RWPE1 (cell line): Measurements from ENCODE around the gene ACP3.

ENCODE experiments used
- CTCF ChIA-PET: fragments of 350-600 bp; sonication (Branson Sonifier 250); formaldehyde crosslinking; extraction: SDS; loops from one replicate; lab custom pipeline; 2021; lab: Yijun Ruan, JAX
- POLR2A ChIA-PET: fragments of 400-600 bp; formaldehyde crosslinking; extraction: SDS; loops from one replicate; lab custom pipeline; 2020; ENCODE audit warnings: antibody characterized with exemption; ENCODE audit not compliant: low non-redundant PET; lab: Yijun Ruan, JAX
- DNase-seq: peaks from one replicate; pipeline ENCODE4 v3.0.0; 2012; ENCODE audit warnings: low spot score
- H3K27ac ChIP-seq: fragments of 450-650 bp; 2 replicates; pipeline ENCODE4 v1.5.1; 2017
- CTCF ChIP-seq: fragments of 450-650 bp; conservative IDR thresholded peaks from 2 replicates; pipeline ENCODE4 v1.5.1; 2017; ENCODE audit warnings: low read depth, mild to moderate bottlenecking

The ACP3 gene

DNA sequence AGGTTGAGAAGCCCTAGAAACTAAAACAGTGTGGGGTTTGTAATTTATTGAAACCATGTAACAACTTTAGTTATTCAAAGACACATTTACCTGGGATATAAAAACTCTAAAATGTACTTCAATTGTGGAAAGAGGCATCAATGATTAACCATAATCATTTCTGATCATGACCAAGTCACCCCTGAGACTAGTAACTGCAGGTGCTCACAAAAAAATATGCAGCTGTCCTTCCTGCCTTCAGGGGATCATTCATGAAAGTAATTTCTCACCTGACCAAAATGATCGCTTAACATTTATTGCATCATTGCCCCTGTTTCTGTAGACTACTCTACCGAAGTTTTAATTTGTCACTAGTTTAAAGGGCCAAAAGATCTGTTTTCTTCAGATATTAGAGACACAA, 9.0 kb downstream of the ACP3 start:
- POLR2A ChIA-PET = no interaction called here
- TF ChIP-seq CTCF = no peak
- DNase-seq = no peak
- CTCF ChIA-PET = no interaction called here
- H3K27ac ChIP-seq = no peak overlapping the region

GRCh38 chr3:132332082-132332481, 14.9 kb downstream of the ACP3 start:
- TF ChIP-seq CTCF = no peak
- ChIA-PET POLR2A (no interaction called here), CTCF (no interaction called here)
- no peak for DNase-seq
- H3K27ac ChIP-seq = no peak overlapping the region

DNA sequence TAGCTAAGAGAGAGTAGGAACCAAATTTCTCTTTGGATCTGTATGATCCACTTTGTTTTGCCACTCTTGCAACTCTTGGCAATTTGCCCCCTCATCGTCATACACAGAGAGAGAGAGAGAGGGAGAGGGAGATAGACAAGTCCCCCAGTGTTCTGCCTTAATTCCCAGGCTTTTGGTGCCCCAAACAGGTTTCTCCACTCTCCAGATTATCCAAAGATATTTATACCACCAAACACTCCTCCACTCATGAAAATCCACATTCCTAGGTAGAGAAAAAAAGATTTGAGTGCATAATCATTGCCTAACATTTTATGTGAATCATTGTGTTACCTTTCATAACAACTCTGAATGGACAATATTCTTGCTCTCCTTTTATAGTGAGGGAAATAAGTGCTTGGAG, 15.3 kb downstream of the ACP3 start:
- no peak for TF ChIP-seq CTCF

DNA sequence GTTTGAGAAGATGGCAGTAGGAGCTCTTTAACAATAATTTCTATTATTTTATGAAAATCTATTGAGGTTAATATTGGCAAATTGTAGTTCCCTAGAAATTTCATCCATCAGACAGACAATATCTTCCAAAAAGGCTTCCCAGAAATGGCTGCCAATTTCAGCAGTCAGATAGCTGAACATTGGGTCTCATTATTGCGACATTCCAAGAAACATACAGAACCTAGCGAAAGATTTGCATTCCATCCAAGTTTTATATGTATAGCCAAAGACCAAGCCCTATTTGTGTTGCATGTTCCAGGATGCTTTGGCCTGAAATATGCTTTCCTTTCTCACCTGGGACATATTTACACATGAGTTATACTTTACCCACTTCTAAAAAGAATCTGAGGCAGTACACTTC, 24.5 kb downstream of the ACP3 start:
- no peak for DNase-seq
- POLR2A ChIA-PET = no interaction called here
- TF ChIP-seq CTCF = no peak
- CTCF ChIA-PET = interaction anchor here (0.6 to 2.3 kb wide), 5 partner anchors 83 to 95 kb away, joined by 3 to 26 read pairs (median 4); no protein-coding TSS in a partner anchor
- no peak overlapping the region for H3K27ac ChIP-seq

More for the DNA sequence above, 15.3 kb downstream of the ACP3 start:
- ChIA-PET POLR2A (no interaction called here), CTCF (no interaction called here)
- no peak overlapping the region for H3K27ac ChIP-seq
- no peak for DNase-seq

DNA sequence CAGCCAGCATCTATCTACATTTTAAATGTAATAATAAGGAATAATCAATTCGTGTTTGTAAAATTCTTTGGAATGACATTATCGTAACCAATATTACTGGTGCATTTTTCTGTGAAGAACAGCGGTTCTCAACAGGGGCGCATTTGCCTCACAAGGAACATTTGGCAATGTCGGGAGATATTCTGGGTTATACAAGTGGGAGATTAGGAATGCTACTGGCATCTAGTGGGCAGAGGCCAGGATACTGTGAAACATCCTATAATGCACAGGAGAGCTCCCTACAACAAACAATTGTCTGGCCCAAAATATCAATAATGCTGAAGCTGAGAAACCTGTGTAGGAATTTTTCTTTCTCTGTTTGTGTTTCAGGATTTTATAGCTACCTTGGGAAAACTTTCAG, 25.0 kb downstream of the ACP3 start:
- H3K27ac ChIP-seq = no peak overlapping the region
- no peak for TF ChIP-seq CTCF
- ChIA-PET CTCF (interaction anchor here (0.6 to 2.3 kb wide), 10 partner anchors 9 to 139 kb away, joined by 3 to 26 read pairs (median 4); no protein-coding TSS in a partner anchor), POLR2A (no interaction called here)
- no peak for DNase-seq

GRCh38 chr3:132342610-132343009, 25.4 kb downstream of the ACP3 start:
- POLR2A ChIA-PET = no interaction called here
- DNase-seq = no peak
- CTCF ChIA-PET = interaction anchor here (0.6 to 2.3 kb wide), 11 partner anchors 9 to 138 kb away, joined by 3 to 26 read pairs (median 4); no protein-coding TSS in a partner anchor

More at GRCh38 chr3:132342610-132343009, 25.4 kb downstream of the ACP3 start:
- TF ChIP-seq CTCF = no peak
- H3K27ac ChIP-seq = no peak overlapping the region
